AG09309 (cell line): ENCODE results near the gene IGFN1.

Source experiments
- DNase-seq: peaks from one replicate; pipeline ENCODE4 v3.0.0-alpha.2; 2010; ENCODE audit warnings: low read depth
- H3K4me3 ChIP-seq: 2 replicates; pipeline ENCODE4 v1.5.1; 2011; ENCODE audit warnings: mild to moderate bottlenecking, low read depth, low read length, moderate library complexity; ENCODE audit not compliant: control insufficient read depth
- CTCF ChIP-seq: IDR thresholded peaks from 2 replicates; pipeline ENCODE4 v1.5.1; 2011; ENCODE audit warnings: mild to moderate bottlenecking, low read depth, low read length, inconsistent platforms; ENCODE audit not compliant: insufficient read depth, control insufficient read depth; ENCODE audit errors: missing control alignments

IGFN1 gene

DNA sequence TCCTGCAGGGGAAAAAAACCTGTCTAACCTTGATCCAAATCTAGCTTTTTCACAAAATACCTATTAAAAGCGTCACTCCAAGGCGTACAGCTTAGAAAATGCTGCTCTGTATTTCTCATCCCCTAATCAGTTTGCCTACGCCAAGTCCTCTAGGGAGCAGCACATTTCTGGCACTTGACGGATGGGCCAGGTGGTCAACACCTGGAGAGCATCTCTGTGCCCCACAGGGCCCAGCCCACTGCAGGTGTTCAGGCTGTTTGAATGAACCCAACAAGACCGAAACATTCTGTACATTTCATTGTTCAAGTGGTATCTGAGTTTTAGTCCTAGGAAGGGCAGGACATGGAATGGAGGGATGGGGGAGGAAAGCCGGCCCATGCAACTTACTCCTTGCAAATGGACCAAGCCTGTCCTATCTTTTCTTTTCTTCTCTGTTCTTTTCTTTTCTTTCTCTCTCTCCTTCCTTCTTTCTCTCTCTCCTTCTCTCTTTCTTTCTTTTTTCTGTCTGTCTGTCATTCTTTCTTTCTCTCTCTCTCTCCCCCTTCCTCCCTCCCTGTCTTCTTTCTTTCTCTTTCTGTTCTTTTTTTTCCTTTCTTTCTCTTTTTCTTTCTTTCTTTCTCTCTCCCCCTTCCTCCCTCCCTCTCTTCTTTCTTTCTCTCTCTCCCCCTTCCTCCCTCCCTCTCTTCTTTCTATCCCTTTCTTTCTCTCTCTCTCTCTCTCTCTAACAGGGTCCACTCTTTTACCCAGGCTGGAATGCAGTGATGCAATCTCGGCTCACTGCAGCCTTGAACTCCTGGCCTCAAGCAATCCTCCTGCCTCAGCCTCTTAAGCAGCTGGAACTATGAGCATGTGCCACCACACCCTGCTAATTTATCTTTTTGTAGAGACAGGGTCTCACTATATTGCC is 29.1 kb downstream of the IGFN1 start:
- no peak for TF ChIP-seq CTCF
- DNase-seq: no peak
- H3K4me3 ChIP-seq: no peak overlapping the region

- no peak overlapping the region for H3K4me3 ChIP-seq
- DNase-seq: no peak
- TF ChIP-seq CTCF: no peak
These were observed 29.7 kb downstream of the IGFN1 start for GRCh38 chr1:201220388-201220715.

GRCh38 chr1:201221201-201221846 is 30.7 kb downstream of the IGFN1 start:
- H3K4me3 ChIP-seq: no peak overlapping the region
- TF ChIP-seq CTCF: no peak
- DNase-seq: no peak

DNA sequence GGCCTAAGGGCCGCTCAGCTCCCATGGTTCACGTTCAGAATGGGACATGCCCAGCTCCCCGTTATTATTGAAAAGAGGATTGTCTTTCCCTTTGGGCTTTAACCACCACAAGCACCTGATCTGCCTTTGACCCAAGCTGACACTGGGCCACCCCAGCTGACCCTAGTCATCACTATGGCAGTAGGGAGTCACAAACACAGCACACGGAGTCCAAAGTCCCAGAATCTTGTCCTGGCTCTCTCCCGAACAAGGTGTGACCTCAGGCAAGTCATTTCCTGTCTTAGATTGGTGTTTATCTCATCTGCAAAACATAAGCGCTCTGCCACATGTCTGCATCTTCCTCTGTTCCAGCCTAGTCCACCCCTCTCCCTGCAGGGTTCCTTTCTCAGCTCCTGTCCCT is 31.5 kb downstream of the IGFN1 start:
- H3K4me3 ChIP-seq: no peak overlapping the region

GRCh38 chr1:201223852-201224665 is 33.4 kb downstream of the IGFN1 start:
- no peak overlapping the region for H3K4me3 ChIP-seq
- no peak for TF ChIP-seq CTCF
- no peak for DNase-seq

More for the DNA sequence above, 31.5 kb downstream of the IGFN1 start:
- no peak for TF ChIP-seq CTCF
- no peak for DNase-seq

- no peak for DNase-seq
- H3K4me3 ChIP-seq: no peak overlapping the region
- no peak for TF ChIP-seq CTCF
These were observed 34.2 kb downstream of the IGFN1 start for GRCh38 chr1:201224666-201225370.
